ENCODE measurements around the gene PANK3.
A peak's percentile ranks its signal among the peaks of the same experiment; 100 is the strongest.

PANK3 gene

DNA sequence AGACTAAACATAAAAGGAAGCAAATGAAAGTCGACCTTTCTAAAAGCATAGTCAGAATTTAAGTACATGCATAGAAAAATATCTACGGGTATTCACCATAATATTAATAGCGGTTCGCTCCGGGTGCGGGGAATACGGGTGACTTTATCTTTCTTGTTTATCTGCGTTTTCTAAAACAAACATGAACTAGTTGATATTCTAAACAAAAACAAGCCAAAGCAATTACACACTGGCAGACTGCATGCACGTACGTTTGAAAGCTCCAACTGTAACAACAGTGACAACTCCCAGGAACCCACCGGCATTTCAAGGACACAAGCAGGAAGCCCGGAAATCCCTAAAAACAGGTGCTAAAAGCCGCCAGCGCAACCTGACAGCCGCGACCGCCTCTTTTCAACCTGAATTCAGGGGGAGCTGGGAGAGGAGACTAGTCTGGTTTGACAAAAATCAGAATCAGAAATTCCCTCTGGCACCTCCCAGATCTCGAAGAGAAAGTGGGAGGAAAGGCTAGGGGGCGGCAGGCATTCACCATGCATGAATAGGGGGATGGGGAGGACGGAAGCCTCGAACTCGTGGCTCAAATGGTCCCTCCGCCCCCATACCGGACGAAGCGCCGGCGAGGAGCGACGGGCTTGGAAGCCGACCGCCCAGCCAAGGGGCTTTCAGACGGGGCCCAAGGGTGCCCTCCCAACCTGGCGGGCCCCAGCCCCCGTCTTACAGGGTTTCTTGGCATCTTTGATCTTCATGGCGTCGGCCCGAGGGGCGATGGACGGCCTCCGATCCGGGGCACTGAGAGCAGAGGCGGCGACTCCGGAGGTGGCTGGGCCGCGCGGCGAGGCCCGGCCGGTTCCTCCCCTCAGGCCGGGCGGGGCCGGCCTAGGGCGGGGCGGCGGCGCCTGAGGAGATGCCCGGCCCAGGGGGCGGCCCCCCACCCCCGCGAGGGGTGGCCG, at the start of gene PANK3:
Gene PANK3 (minus strand): TSS at position 831 of the 950 bp plus-strand sequence. CDS start 85 bp downstream, at position 746.
- peak within 1 kb of the TSS; percentile 84 for H3K4me3 ChIP-seq (ENCODE audit: low read depth, low read length)

GRCh38 chr5:168624850-168625364, 45.7 kb upstream of the PANK3 start:
- Histone ChIP-seq H3K4me1 (ENCODE audit: control insufficient read depth, insufficient read depth, low read length) (no peaks in the 10 kb centered on the region), H3K9ac (ENCODE audit: low read depth, low read length) (no peak overlapping the region), H3K36me3 (ENCODE audit: control insufficient read depth, insufficient read depth, low read length) (no peaks in the 10 kb centered on the region), H3K9me3 (ENCODE audit: control insufficient read depth, insufficient read depth, low read length) (no peaks in the 10 kb centered on the region), H3K4me3 (ENCODE audit: low read depth, low read length) (no peak overlapping the region), H3K27me3 (ENCODE audit: control insufficient read depth, insufficient read depth, low read length) (no peaks in the 10 kb centered on the region)

More for the DNA sequence above, at the start of gene PANK3:
- Histone ChIP-seq H3K4me1 (ENCODE audit: control insufficient read depth, insufficient read depth, low read length) (peaks cover 6% of the 10 kb centered on the region), H3K36me3 (ENCODE audit: control insufficient read depth, insufficient read depth, low read length) (no peaks in the 10 kb centered on the region), H3K27me3 (ENCODE audit: control insufficient read depth, insufficient read depth, low read length) (no peaks in the 10 kb centered on the region), H3K9ac (ENCODE audit: low read depth, low read length) (peak within 1 kb of the TSS; percentile 87), H3K9me3 (ENCODE audit: control insufficient read depth, insufficient read depth, low read length) (no peaks in the 10 kb centered on the region)

- Histone ChIP-seq H3K4me1 (ENCODE audit: control insufficient read depth, insufficient read depth, low read length) (no peaks in the 10 kb centered on the region), H3K9me3 (ENCODE audit: control insufficient read depth, insufficient read depth, low read length) (no peaks in the 10 kb centered on the region), H3K36me3 (ENCODE audit: control insufficient read depth, insufficient read depth, low read length) (no peaks in the 10 kb centered on the region), H3K27me3 (ENCODE audit: control insufficient read depth, insufficient read depth, low read length) (no peaks in the 10 kb centered on the region), H3K4me3 (ENCODE audit: low read depth, low read length) (no peak overlapping the region), H3K9ac (ENCODE audit: low read depth, low read length) (no peak overlapping the region)
These were observed 41.6 kb upstream of the PANK3 start for GRCh38 chr5:168620807-168621206.

- H3K27me3 ChIP-seq (ENCODE audit: control insufficient read depth, insufficient read depth, low read length): no peaks in the 10 kb centered on the region
These were observed 35.5 kb upstream of the PANK3 start for GRCh38 chr5:168614661-168615060.

GRCh38 chr5:168613996-168614395, 34.8 kb upstream of the PANK3 start:
- H3K9ac ChIP-seq (ENCODE audit: low read depth, low read length): no peak overlapping the region
- H3K4me3 ChIP-seq (ENCODE audit: low read depth, low read length): no peak overlapping the region
- H3K36me3 ChIP-seq (ENCODE audit: control insufficient read depth, insufficient read depth, low read length): no peaks in the 10 kb centered on the region
- H3K4me1 ChIP-seq (ENCODE audit: control insufficient read depth, insufficient read depth, low read length): no peaks in the 10 kb centered on the region
- no peaks in the 10 kb centered on the region for H3K9me3 ChIP-seq (ENCODE audit: control insufficient read depth, insufficient read depth, low read length)
- H3K27me3 ChIP-seq (ENCODE audit: control insufficient read depth, insufficient read depth, low read length): no peaks in the 10 kb centered on the region

More at GRCh38 chr5:168614661-168615060, 35.5 kb upstream of the PANK3 start:
- Histone ChIP-seq H3K4me3 (ENCODE audit: low read depth, low read length) (no peak overlapping the region), H3K9me3 (ENCODE audit: control insufficient read depth, insufficient read depth, low read length) (no peaks in the 10 kb centered on the region), H3K36me3 (ENCODE audit: control insufficient read depth, insufficient read depth, low read length) (no peaks in the 10 kb centered on the region), H3K4me1 (ENCODE audit: control insufficient read depth, insufficient read depth, low read length) (no peaks in the 10 kb centered on the region), H3K9ac (ENCODE audit: low read depth, low read length) (no peak overlapping the region)

DNA sequence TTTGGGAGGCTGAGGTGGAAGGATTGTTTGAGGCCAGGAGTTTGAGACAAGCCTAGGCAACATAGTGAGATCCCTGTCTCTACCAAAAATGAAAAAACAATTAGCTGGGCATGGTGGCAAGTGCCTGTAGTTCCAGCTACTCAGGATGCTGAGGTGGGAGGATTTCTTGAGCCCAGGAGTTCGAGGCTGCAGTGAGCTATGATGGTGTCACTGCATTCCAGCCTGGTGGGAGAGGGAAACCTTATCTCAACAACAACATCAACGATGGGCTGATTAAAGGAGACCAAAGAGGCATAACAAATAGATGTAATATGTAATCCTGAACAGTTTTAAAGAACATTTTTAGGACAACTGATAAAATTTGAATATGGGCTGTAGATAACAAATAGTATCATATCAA, 34.2 kb upstream of the PANK3 start:
- Histone ChIP-seq H3K36me3 (ENCODE audit: control insufficient read depth, insufficient read depth, low read length) (no peaks in the 10 kb centered on the region), H3K27me3 (ENCODE audit: control insufficient read depth, insufficient read depth, low read length) (no peaks in the 10 kb centered on the region), H3K9me3 (ENCODE audit: control insufficient read depth, insufficient read depth, low read length) (no peaks in the 10 kb centered on the region), H3K4me3 (ENCODE audit: low read depth, low read length) (no peak overlapping the region), H3K9ac (ENCODE audit: low read depth, low read length) (no peak overlapping the region), H3K4me1 (ENCODE audit: control insufficient read depth, insufficient read depth, low read length) (no peaks in the 10 kb centered on the region)

DNA sequence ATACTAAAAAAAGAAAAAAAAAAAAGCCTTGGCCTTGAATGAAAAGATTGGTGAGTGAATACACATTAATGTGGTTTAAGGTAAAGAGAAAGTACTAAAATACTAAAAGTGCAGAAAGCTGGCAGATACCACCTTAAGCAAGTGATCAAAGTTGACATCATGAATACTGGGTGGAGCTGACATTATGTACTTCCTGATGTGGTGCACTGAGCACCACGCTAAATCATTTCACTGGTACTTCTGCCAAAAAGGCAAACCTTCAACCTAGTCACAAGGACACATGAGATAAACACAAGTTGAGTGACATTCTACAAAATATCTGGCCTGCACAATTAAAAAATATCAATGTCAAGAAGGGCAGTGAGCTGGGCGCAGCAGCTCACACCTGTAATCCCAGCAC, 33.8 kb upstream of the PANK3 start:
- no peaks in the 10 kb centered on the region for H3K9me3 ChIP-seq (ENCODE audit: control insufficient read depth, insufficient read depth, low read length)
- no peaks in the 10 kb centered on the region for H3K36me3 ChIP-seq (ENCODE audit: control insufficient read depth, insufficient read depth, low read length)
- no peak overlapping the region for H3K9ac ChIP-seq (ENCODE audit: low read depth, low read length)
- H3K4me3 ChIP-seq (ENCODE audit: low read depth, low read length): no peak overlapping the region
- no peaks in the 10 kb centered on the region for H3K4me1 ChIP-seq (ENCODE audit: control insufficient read depth, insufficient read depth, low read length)
- H3K27me3 ChIP-seq (ENCODE audit: control insufficient read depth, insufficient read depth, low read length): no peaks in the 10 kb centered on the region

GRCh38 chr5:168612123-168612522, 33.0 kb upstream of the PANK3 start:
- H3K9me3 ChIP-seq (ENCODE audit: control insufficient read depth, insufficient read depth, low read length): no peaks in the 10 kb centered on the region
- H3K4me1 ChIP-seq (ENCODE audit: control insufficient read depth, insufficient read depth, low read length): no peaks in the 10 kb centered on the region
- H3K27me3 ChIP-seq (ENCODE audit: control insufficient read depth, insufficient read depth, low read length): no peaks in the 10 kb centered on the region
- no peaks in the 10 kb centered on the region for H3K36me3 ChIP-seq (ENCODE audit: control insufficient read depth, insufficient read depth, low read length)
- H3K4me3 ChIP-seq (ENCODE audit: low read depth, low read length): no peak overlapping the region
- H3K9ac ChIP-seq (ENCODE audit: low read depth, low read length): no peak overlapping the region

DNA sequence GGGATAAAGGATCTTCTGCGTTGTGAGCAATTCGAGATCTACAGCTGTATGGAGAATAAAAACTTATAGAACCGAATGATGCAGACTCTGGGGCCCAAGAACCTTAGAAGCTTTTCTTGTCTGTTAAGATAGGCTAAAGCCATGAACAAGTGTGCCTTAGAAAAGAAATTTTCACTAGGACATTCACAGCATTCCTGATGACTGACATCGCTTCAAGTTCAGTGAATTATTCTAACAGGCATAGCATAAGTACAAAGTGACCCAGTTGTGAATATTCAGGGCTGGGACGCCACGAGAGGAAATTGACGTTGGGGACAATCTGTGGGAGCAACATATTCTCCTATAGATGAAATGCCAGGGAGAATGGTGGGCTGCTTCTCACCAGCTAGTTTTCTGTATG, 32.0 kb upstream of the PANK3 start:
- Histone ChIP-seq H3K4me1 (ENCODE audit: control insufficient read depth, insufficient read depth, low read length) (no peaks in the 10 kb centered on the region), H3K9me3 (ENCODE audit: control insufficient read depth, insufficient read depth, low read length) (no peaks in the 10 kb centered on the region), H3K9ac (ENCODE audit: low read depth, low read length) (no peak overlapping the region), H3K27me3 (ENCODE audit: control insufficient read depth, insufficient read depth, low read length) (no peaks in the 10 kb centered on the region), H3K4me3 (ENCODE audit: low read depth, low read length) (no peak overlapping the region), H3K36me3 (ENCODE audit: control insufficient read depth, insufficient read depth, low read length) (no peaks in the 10 kb centered on the region)

DNA sequence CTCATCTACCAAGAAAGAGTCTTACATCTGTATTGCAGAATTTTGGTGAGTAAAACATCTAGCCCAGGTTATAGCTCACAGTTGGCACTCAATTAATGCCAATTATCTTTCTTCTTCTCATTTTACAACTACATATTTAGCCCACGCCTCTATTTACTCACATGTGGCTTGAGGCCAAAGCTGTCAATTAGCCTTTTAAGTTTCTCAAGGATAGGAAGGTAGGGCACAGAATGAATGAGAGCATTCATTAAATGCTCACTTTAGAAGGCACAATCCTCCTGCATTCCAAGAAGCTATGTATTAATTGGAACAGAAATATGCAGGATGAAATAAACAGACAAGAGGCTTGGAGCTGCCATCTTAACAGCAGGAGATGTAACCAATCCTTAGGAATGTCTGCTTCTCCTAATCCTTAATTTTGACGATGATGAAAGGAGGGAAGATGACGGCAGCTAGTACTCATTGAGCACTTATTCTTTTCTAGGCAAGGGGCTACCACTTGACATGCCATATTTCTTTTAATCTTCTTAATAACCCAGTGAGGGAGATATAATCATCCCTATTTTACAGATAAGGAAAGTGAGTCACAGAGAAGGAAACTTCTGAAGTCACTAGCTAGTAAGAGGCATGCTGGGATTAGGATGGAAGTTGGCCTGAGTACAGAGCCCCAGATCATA, 30.8 kb upstream of the PANK3 start:
- no peaks in the 10 kb centered on the region for H3K9me3 ChIP-seq (ENCODE audit: control insufficient read depth, insufficient read depth, low read length)
- no peak overlapping the region for H3K4me3 ChIP-seq (ENCODE audit: low read depth, low read length)
- H3K9ac ChIP-seq (ENCODE audit: low read depth, low read length): no peak overlapping the region
- no peaks in the 10 kb centered on the region for H3K36me3 ChIP-seq (ENCODE audit: control insufficient read depth, insufficient read depth, low read length)
- H3K27me3 ChIP-seq (ENCODE audit: control insufficient read depth, insufficient read depth, low read length): no peaks in the 10 kb centered on the region
- no peaks in the 10 kb centered on the region for H3K4me1 ChIP-seq (ENCODE audit: control insufficient read depth, insufficient read depth, low read length)

- H3K4me3 ChIP-seq (ENCODE audit: low read depth, low read length): no peak overlapping the region
- H3K36me3 ChIP-seq (ENCODE audit: control insufficient read depth, insufficient read depth, low read length): no peaks in the 10 kb centered on the region
- no peaks in the 10 kb centered on the region for H3K4me1 ChIP-seq (ENCODE audit: control insufficient read depth, insufficient read depth, low read length)
- H3K27me3 ChIP-seq (ENCODE audit: control insufficient read depth, insufficient read depth, low read length): no peaks in the 10 kb centered on the region
- H3K9me3 ChIP-seq (ENCODE audit: control insufficient read depth, insufficient read depth, low read length): no peaks in the 10 kb centered on the region
- H3K9ac ChIP-seq (ENCODE audit: low read depth, low read length): no peak overlapping the region
These were observed 29.7 kb upstream of the PANK3 start for GRCh38 chr5:168608821-168609220.
